ENCODE results near the gene SH3PXD2A. TPM values are rescaled to one million over a fixed set of nuclear protein-coding genes. Genes with fewer than 3 reads are reported as not detected.

The SH3PXD2A gene
- total and polyA plus RNA-seq, 9 of the 15 experiments (the other 6 are each of a cell fraction or from before 2014, with no cell fraction given), result 0.41 to 9.3 (median 2.5) TPM

- TF ChIP-seq ARID3A (IDR thresholded peaks at IDR 0.05; ENCODE audit: borderline replicate concordance, low read depth, low read length) (no peak), RBFOX2 (IDR thresholded peaks at IDR 0.05; ENCODE audit: low read depth, low read length) (no peak), NFIC (IDR thresholded peaks at IDR 0.05) (no peak), SLC30A9 (CRISPR knock-in tag; IDR thresholded peaks at IDR 0.05) (no peak), LEF1 (IDR thresholded peaks at IDR 0.05) (no peak), HDAC1 (IDR thresholded peaks at IDR 0.05) (no peak), CEBPB (tag; IDR thresholded peaks at IDR 0.05) (no peak), HMG20B (CRISPR knock-in tag; IDR thresholded peaks at IDR 0.05) (no peak), RNF2 (IDR thresholded peaks at IDR 0.05) (no peak), RBM22 (IDR thresholded peaks at IDR 0.05; ENCODE audit: low read depth, low read length, poor library complexity, severe bottlenecking) (no peak), SFPQ (IDR thresholded peaks at IDR 0.05; ENCODE audit: low read depth, low read length) (no peak), NCOA1 (IDR thresholded peaks at IDR 0.05; ENCODE audit: low read depth) (no peak), CC2D1A (IDR thresholded peaks at IDR 0.05) (no peak), FOXA1 (IDR thresholded peaks at IDR 0.05; ENCODE audit: borderline replicate concordance) (no peak), BRD9 (IDR thresholded peaks at IDR 0.05; ENCODE audit: low read depth, partially characterized antibody) (no peak), RBM34 (IDR thresholded peaks at IDR 0.05; ENCODE audit: borderline replicate concordance, insufficient read depth, low read length) (no peak), SMARCA4 (IDR thresholded peaks at IDR 0.05) (no peak), GTF2B (IDR thresholded peaks at IDR 0.05; ENCODE audit: extremely low read depth, insufficient read length) (no peak), GTF2F1 (IDR thresholded peaks at IDR 0.05; ENCODE audit: low read depth, low read length) (no peak)
Observed at GRCh38 chr10:103605359-103606096, 249.8 kb downstream of the SH3PXD2A start (continued).

All from K562 (cell line).